Astrocyte (in vitro differentiated cells and primary cell): Measurements from ENCODE around the gene TNRC6A.

Experiments
- EZH2 ChIP-seq: IDR thresholded peaks from 2 replicates; pipeline ENCODE4 v1.6.1; 2012; ENCODE audit warnings: mild to moderate bottlenecking, low read length, inconsistent platforms; ENCODE audit not compliant: insufficient read depth
- TF ChIP-seq, protein P1 (sequence below): IDR thresholded peaks from 2 replicates; pipeline ENCODE4 v1.5.1; 2011; ENCODE audit warnings: low read depth, mild to moderate bottlenecking, inconsistent platforms, low read length, moderate library complexity; ENCODE audit not compliant: insufficient read depth

- TF ChIP-seq EZH2, result no peak
- TF ChIP-seq, protein P1, sequence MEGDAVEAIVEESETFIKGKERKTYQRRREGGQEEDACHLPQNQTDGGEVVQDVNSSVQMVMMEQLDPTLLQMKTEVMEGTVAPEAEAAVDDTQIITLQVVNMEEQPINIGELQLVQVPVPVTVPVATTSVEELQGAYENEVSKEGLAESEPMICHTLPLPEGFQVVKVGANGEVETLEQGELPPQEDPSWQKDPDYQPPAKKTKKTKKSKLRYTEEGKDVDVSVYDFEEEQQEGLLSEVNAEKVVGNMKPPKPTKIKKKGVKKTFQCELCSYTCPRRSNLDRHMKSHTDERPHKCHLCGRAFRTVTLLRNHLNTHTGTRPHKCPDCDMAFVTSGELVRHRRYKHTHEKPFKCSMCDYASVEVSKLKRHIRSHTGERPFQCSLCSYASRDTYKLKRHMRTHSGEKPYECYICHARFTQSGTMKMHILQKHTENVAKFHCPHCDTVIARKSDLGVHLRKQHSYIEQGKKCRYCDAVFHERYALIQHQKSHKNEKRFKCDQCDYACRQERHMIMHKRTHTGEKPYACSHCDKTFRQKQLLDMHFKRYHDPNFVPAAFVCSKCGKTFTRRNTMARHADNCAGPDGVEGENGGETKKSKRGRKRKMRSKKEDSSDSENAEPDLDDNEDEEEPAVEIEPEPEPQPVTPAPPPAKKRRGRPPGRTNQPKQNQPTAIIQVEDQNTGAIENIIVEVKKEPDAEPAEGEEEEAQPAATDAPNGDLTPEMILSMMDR, result no peak
Observed at GRCh38 chr16:24773771-24774427, 44.4 kb downstream of the TNRC6A start.
